GM12891 (cell line): ENCODE results near the gene CNDP2.

Experiments
- POLR2A ChIP-seq: IDR thresholded peaks from 2 replicates; pipeline ENCODE4 v1.6.1; 2011; ENCODE audit warnings: low read depth, low read length, control low read depth
- TAF1 ChIP-seq: IDR thresholded peaks from 2 replicates; pipeline ENCODE4 v1.6.1; 2011; ENCODE audit warnings: low read depth, low read length, control low read depth

- TF ChIP-seq TAF1: no peak
- no peak for TF ChIP-seq POLR2A
Measured at GRCh38 chr18:74546007-74546406, 49.8 kb downstream of the CNDP2 start.
